ENCODE measurements around the gene DYNLT4. TPM values are rescaled to one million over a fixed set of nuclear protein-coding genes. Genes with fewer than 3 reads are reported as not detected.

The DYNLT4 gene
- total and polyA plus RNA-seq, 2 of the 8 experiments (the other 6 are each of a cell fraction or from before 2014, with no cell fraction given), result 0.29 TPM; not detected in 1

DNA sequence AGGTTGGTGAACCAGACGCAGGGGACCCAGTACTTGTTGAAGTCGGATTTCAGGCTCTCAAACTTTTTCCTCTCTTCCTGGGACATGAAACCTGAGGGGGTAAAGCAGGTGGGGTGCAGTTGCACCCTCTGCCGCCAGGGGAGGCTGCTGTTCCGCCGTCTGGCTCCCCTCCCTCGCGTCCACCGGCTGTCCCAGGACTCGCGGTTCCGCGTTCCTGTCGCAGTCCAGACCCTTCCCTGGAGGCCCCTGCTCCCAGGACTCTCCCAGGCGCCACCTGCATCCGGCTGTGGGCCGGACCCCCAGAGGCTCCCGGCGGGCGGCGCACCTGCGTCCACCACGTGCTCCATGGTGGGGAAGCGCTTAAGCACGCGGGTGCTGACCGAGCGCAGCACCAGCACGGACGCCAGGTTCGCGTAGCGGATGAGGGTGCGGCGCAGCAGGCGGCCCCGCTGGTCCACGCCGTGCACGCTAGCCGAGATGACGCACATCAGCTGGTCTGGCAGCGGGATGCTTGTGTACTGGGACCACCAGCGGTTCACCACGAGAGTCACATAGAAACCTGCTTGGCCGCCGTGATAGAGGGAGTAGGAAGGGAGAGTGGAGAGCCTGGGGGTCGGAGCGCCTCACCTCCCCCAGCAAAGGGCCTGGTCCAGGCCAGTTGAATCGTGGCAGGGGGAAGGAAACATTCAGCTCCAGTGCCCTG is 20.9 kb downstream of the DYNLT4 start (continued):
- TF ChIP-seq CBX5 (IDR thresholded peaks at IDR 0.05; ENCODE audit: low read depth, low read length) (no peak), CTBP2 (IDR thresholded peaks at IDR 0.05; ENCODE audit: borderline replicate concordance, insufficient read depth, insufficient read length, low read length) (no peak), FOSL1 (IDR thresholded peaks at IDR 0.05; ENCODE audit: insufficient read depth, low read depth, low read length) (no peak), BCL11A (IDR thresholded peaks at IDR 0.05; ENCODE audit: low read depth in 2 of 2, low read length in 2 of 2) (no peak), KDM5A (IDR thresholded peaks at IDR 0.05; ENCODE audit: low read length) (no peak), NRF1 (IDR thresholded peaks at IDR 0.05; ENCODE audit: low read depth, low read length) (no peak), SRF (IDR thresholded peaks at IDR 0.05; ENCODE audit: low read depth, low read length) (no peak), TBP (IDR thresholded peaks at IDR 0.05; ENCODE audit: low read depth, low read length) (peak; percentile 40; the same call in 1 of the 2 replicates), CTCF (IDR thresholded peaks at IDR 0.05; ENCODE audit: control extremely low read depth in 1 of 3, insufficient read depth in 1 of 3, low read depth in 1 of 3, low read length in 3 of 3) (peak; percentile 80 to 100 (median 100)), JUN (IDR thresholded peaks at IDR 0.05; ENCODE audit: low read depth, low read length) (no peak), SP4 (IDR thresholded peaks at IDR 0.05; ENCODE audit: low read length) (no peak), POLR2AphosphoS5 (IDR thresholded peaks at IDR 0.05; ENCODE audit: low read depth, low read length) (peak; percentile 66; the same call in 1 of the 2 replicates), JUND (IDR thresholded peaks at IDR 0.05; ENCODE audit: low read length) (peak; percentile 70), RAD21 (IDR thresholded peaks at IDR 0.05 in 1 of 2, conservative IDR thresholded peaks at IDR 0.05 in 1 of 2; ENCODE audit: low read depth in 2 of 2, low read length in 2 of 2) (peak; percentile 83 to 84), CBX8 (IDR thresholded peaks at IDR 0.05; ENCODE audit: borderline replicate concordance, low read depth, low read length) (no peak), TCF12 (IDR thresholded peaks at IDR 0.05; ENCODE audit: low read depth, low read length) (peak; percentile 32; the same call in 1 of the 2 replicates), TAF1 (IDR thresholded peaks at IDR 0.05; ENCODE audit: low read depth, low read length) (no peak), EZH2 (IDR thresholded peaks at IDR 0.05; ENCODE audit: low read depth, low read length, severe bottlenecking) (no peak)
- TF ChIP-seq, protein P1, sequence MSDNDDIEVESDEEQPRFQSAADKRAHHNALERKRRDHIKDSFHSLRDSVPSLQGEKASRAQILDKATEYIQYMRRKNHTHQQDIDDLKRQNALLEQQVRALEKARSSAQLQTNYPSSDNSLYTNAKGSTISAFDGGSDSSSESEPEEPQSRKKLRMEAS (IDR thresholded peaks at IDR 0.05), result peak; percentile 95
- TF ChIP-seq, protein P2, sequence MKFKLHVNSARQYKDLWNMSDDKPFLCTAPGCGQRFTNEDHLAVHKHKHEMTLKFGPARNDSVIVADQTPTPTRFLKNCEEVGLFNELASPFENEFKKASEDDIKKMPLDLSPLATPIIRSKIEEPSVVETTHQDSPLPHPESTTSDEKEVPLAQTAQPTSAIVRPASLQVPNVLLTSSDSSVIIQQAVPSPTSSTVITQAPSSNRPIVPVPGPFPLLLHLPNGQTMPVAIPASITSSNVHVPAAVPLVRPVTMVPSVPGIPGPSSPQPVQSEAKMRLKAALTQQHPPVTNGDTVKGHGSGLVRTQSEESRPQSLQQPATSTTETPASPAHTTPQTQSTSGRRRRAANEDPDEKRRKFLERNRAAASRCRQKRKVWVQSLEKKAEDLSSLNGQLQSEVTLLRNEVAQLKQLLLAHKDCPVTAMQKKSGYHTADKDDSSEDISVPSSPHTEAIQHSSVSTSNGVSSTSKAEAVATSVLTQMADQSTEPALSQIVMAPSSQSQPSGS (IDR thresholded peaks at IDR 0.05; ENCODE audit: low read length), result no peak
